Astrocyte (in vitro differentiated cells and primary cell): ENCODE data around the gene SMIM20. TPM values are rescaled to one million over a fixed set of nuclear protein-coding genes. Genes with fewer than 3 reads are reported as not detected.
A peak's percentile ranks its signal among the peaks of the same experiment; 100 is the strongest.
"Not testable (repeated sequence)": the region's sequence is repeated elsewhere in the genome, so short reads cannot be mapped to it uniquely, and the experiment has no call there.

ENCODE experiments used
- DNase-seq: peaks from one replicate; pipeline ENCODE4 v3.0.0-alpha.2; 2010; ENCODE audit warnings: low read depth
- FAIRE-seq: peaks from 2 replicates; lab custom pipeline; 2011; peaks lifted over from hg19 to GRCh38; lab: Jason Lieb, UNC
- H2AFZ ChIP-seq: 2 replicates; pipeline ENCODE4 v1.6.0; 2012; ENCODE audit warnings: low read depth, low read length, inconsistent platforms
- H3K27ac ChIP-seq: 2 replicates; pipeline ENCODE4 v1.5.1; 2011; ENCODE audit warnings: low read depth, low read length, inconsistent platforms
- H3K27me3 ChIP-seq: 2 replicates; pipeline ENCODE4 v1.6.0; 2011; ENCODE audit warnings: low read length, inconsistent platforms; ENCODE audit not compliant: insufficient read depth
- H3K36me3 ChIP-seq: 2 replicates; pipeline ENCODE4 v1.5.1; 2011; ENCODE audit warnings: low read length, inconsistent platforms; ENCODE audit not compliant: insufficient read depth
- H3K4me1 ChIP-seq: 2 replicates; pipeline ENCODE4 v1.5.1; 2011; ENCODE audit warnings: low read length, inconsistent platforms; ENCODE audit not compliant: insufficient read depth
- H3K4me2 ChIP-seq: 2 replicates; pipeline ENCODE4 v1.6.0; 2012; ENCODE audit warnings: low read length, inconsistent platforms
- H3K4me3 ChIP-seq: 2 replicates; pipeline ENCODE4 v1.5.1; 2011; ENCODE audit warnings: low read depth, mild to moderate bottlenecking, low read length, inconsistent platforms; ENCODE audit not compliant: insufficient read depth
- H3K79me2 ChIP-seq: 2 replicates; pipeline ENCODE4 v1.6.0; 2012; ENCODE audit warnings: mild to moderate bottlenecking, low read length, inconsistent platforms; ENCODE audit not compliant: insufficient read depth
- H3K9ac ChIP-seq: 2 replicates; pipeline ENCODE4 v1.6.0; 2012; ENCODE audit warnings: mild to moderate bottlenecking, low read length, inconsistent platforms
- H3K9me3 ChIP-seq: 2 replicates; pipeline ENCODE4 v1.5.1; 2012; ENCODE audit warnings: low read depth, mild to moderate bottlenecking, low read length, inconsistent platforms; ENCODE audit not compliant: insufficient read depth
- H4K20me1 ChIP-seq: 2 replicates; pipeline ENCODE4 v1.6.0; 2012; ENCODE audit warnings: low read length, inconsistent platforms; ENCODE audit not compliant: insufficient read depth
- H3K27ac Mint-ChIP-seq: one replicate; pipeline ENCODE4 v1.8.0; 2021; ENCODE audit warnings: mild to moderate bottlenecking, mixed read lengths; ENCODE audit not compliant: unreplicated experiment
- H3K27me3 Mint-ChIP-seq: one replicate; pipeline ENCODE4 v1.8.0; 2021; ENCODE audit warnings: low read depth, mixed read lengths; ENCODE audit not compliant: unreplicated experiment
- H3K36me3 Mint-ChIP-seq: one replicate; pipeline ENCODE4 v1.8.0; 2021; ENCODE audit warnings: low read depth, mixed read lengths; ENCODE audit not compliant: unreplicated experiment
- H3K4me1 Mint-ChIP-seq: one replicate; pipeline ENCODE4 v1.8.0; 2021; ENCODE audit warnings: low read depth, mixed read lengths; ENCODE audit not compliant: unreplicated experiment
- H3K4me3 Mint-ChIP-seq: one replicate; pipeline ENCODE4 v1.8.0; 2021; ENCODE audit warnings: mild to moderate bottlenecking, moderate library complexity, mixed read lengths; ENCODE audit not compliant: unreplicated experiment
- H3K9me3 Mint-ChIP-seq: one replicate; pipeline ENCODE4 v1.8.0; 2021; ENCODE audit warnings: mild to moderate bottlenecking, mixed read lengths; ENCODE audit not compliant: unreplicated experiment
- CTCF ChIP-seq: IDR thresholded peaks from 2 replicates; pipeline ENCODE4 v1.5.1; 2011; ENCODE audit warnings: low read depth, mild to moderate bottlenecking, inconsistent platforms, low read length, moderate library complexity; ENCODE audit not compliant: insufficient read depth
- EZH2 ChIP-seq: IDR thresholded peaks from 2 replicates; pipeline ENCODE4 v1.6.1; 2012; ENCODE audit warnings: mild to moderate bottlenecking, low read length, inconsistent platforms; ENCODE audit not compliant: insufficient read depth
- total RNA-seq: library from RNA; stranded (reverse); gene quantifications from 2 replicates; pipeline ENCODE4 v1.2.1, GENCODE V29; 2021

SMIM20 gene
- total RNA-seq, 1 donor from 2014 or later = 19.4 TPM

GRCh38 chr4:25905371-25905770 lies 8.6 kb upstream of the SMIM20 start:
- no peak for TF ChIP-seq CTCF
- no peak for TF ChIP-seq EZH2
- Histone ChIP-seq H3K79me2 (no peaks in the 10 kb centered on the region), H3K4me2 (no peak overlapping the region), H3K27me3 (peaks cover 2% of the 10 kb centered on the region), H3K4me3 (no peak overlapping the region), H3K27ac (no peak overlapping the region), H3K9me3 (no peaks in the 10 kb centered on the region), H3K36me3 (no peaks in the 10 kb centered on the region), H4K20me1 (no peaks in the 10 kb centered on the region), H3K9ac (no peak overlapping the region), H3K4me1 (peaks cover 12% of the 10 kb centered on the region), H2AFZ (no peak overlapping the region)
- DNase-seq (no peak), FAIRE-seq (no peak)
- H3K27ac Mint-ChIP-seq = no peak overlapping the region
- H3K36me3 Mint-ChIP-seq = no peaks in the 10 kb centered on the region
- peaks cover 20% of the 10 kb centered on the region for H3K4me1 Mint-ChIP-seq
- H3K4me3 Mint-ChIP-seq = no peak overlapping the region
- H3K27me3 Mint-ChIP-seq = peaks cover 7% of the 10 kb centered on the region
- H3K9me3 Mint-ChIP-seq = peaks cover 6% of the 10 kb centered on the region

GRCh38 chr4:25906113-25906512 lies 7.9 kb upstream of the SMIM20 start:
- H3K27me3 Mint-ChIP-seq = not testable (repeated sequence)

GRCh38 chr4:25908491-25908901 lies 5.5 kb upstream of the SMIM20 start:
- Histone ChIP-seq H3K9ac (peak overlapping the region; percentile 37), H3K4me1 (peaks cover 12% of the 10 kb centered on the region), H4K20me1 (no peaks in the 10 kb centered on the region), H3K36me3 (no peaks in the 10 kb centered on the region), H3K27ac (peak overlapping the region; percentile 69), H3K9me3 (no peaks in the 10 kb centered on the region), H3K79me2 (no peaks in the 10 kb centered on the region), H3K4me2 (peak overlapping the region; percentile 44), H2AFZ (no peak overlapping the region), H3K27me3 (no peaks in the 10 kb centered on the region), H3K4me3 (no peak overlapping the region)
- H3K4me1 Mint-ChIP-seq = peaks cover 20% of the 10 kb centered on the region
- H3K4me3 Mint-ChIP-seq = no peak overlapping the region
- H3K27ac Mint-ChIP-seq = peak overlapping the region; percentile 71
- FAIRE-seq = peak; percentile 93
- no peaks in the 10 kb centered on the region for H3K36me3 Mint-ChIP-seq
- H3K9me3 Mint-ChIP-seq = peaks cover 6% of the 10 kb centered on the region
- H3K27me3 Mint-ChIP-seq = no peaks in the 10 kb centered on the region
- DNase-seq = peak; percentile 96
- TF ChIP-seq CTCF = no peak
- no peak for TF ChIP-seq EZH2

More at GRCh38 chr4:25906113-25906512, 7.9 kb upstream of the SMIM20 start:
- not testable (repeated sequence) for H3K36me3 ChIP-seq, H3K4me2 ChIP-seq, H3K27me3 ChIP-seq, H3K79me2 ChIP-seq, H3K9me3 ChIP-seq, H3K4me1 ChIP-seq, H3K27ac ChIP-seq, H4K20me1 ChIP-seq, H3K27ac Mint-ChIP-seq, DNase-seq, H2AFZ ChIP-seq, H3K4me3 ChIP-seq, FAIRE-seq, H3K9me3 Mint-ChIP-seq, H3K4me3 Mint-ChIP-seq, H3K9ac ChIP-seq, H3K36me3 Mint-ChIP-seq
- H3K4me1 Mint-ChIP-seq = peaks cover 20% of the 10 kb centered on the region
